Ovary (tissue), 3 donors: Measurements from ENCODE around the gene POLD3.

Experiments
- EP300 ChIP-seq: sonication (generic); formaldehyde crosslinking; IDR thresholded peaks from one replicate; pipeline ENCODE4 v1.6.1; 2017; ENCODE audit warnings: antibody characterized with exemption
- POLR2A ChIP-seq: fragments of 450-650 bp; IDR thresholded peaks from one replicate; pipeline ENCODE4 v1.6.1; 2017; ENCODE audit warnings: antibody characterized with exemption, mild to moderate bottlenecking, moderate library complexity
- TF ChIP-seq, protein P1 (sequence below), 3 donors: fragments of 450-650 bp in 2 of 3; fragments of 200-600 bp in 1 of 3; IDR thresholded peaks; one replicate each; pipeline versions ENCODE4 v1.5.1 to v1.8.0; 2016 to 2022; ENCODE audit warnings: antibody characterized with exemption in 3 of 3, mild to moderate bottlenecking in 1 of 3
- donor health status: DM: no; HTN: no; CAD: no.

DNA sequence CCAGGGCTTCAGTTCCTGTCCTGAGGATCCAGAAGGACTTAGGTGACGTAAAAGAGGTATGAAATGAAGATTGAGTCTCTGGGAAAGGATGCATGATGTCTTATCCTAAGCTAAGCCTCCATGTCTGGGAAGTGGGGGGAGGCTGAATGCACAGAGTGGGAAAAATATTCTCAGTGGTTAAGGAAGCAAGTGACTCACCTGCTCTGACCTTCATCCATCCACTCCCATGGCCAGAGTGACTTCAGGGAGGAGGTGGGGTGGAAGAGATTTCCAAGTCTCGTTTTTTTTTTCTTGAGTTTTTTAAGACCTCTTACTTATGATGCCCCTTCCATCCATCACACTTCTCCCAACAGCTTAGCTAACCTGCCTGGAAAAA lies 32.5 kb upstream of the POLD3 start:
- no peak for TF ChIP-seq POLR2A
- TF ChIP-seq, protein P1, sequence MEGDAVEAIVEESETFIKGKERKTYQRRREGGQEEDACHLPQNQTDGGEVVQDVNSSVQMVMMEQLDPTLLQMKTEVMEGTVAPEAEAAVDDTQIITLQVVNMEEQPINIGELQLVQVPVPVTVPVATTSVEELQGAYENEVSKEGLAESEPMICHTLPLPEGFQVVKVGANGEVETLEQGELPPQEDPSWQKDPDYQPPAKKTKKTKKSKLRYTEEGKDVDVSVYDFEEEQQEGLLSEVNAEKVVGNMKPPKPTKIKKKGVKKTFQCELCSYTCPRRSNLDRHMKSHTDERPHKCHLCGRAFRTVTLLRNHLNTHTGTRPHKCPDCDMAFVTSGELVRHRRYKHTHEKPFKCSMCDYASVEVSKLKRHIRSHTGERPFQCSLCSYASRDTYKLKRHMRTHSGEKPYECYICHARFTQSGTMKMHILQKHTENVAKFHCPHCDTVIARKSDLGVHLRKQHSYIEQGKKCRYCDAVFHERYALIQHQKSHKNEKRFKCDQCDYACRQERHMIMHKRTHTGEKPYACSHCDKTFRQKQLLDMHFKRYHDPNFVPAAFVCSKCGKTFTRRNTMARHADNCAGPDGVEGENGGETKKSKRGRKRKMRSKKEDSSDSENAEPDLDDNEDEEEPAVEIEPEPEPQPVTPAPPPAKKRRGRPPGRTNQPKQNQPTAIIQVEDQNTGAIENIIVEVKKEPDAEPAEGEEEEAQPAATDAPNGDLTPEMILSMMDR (IDR thresholded peaks at IDR 0.05): no peak
- no peak for TF ChIP-seq EP300
